IPS-15b (cell line): ENCODE measurements around the gene KRTAP9-7.

ENCODE experiments used
- H3K27me3 ChIP-seq: one replicate; pipeline ENCODE4 v1.6.1; 2013; ENCODE audit warnings: low read length; ENCODE audit not compliant: control insufficient read depth, insufficient read depth
- H3K36me3 ChIP-seq: one replicate; pipeline ENCODE4 v1.6.1; 2013; ENCODE audit warnings: low read length; ENCODE audit not compliant: control insufficient read depth, insufficient read depth
- H3K4me1 ChIP-seq: one replicate; pipeline ENCODE4 v1.6.1; 2013; ENCODE audit warnings: mild to moderate bottlenecking, low read length; ENCODE audit not compliant: control insufficient read depth, insufficient read depth
- H3K4me3 ChIP-seq: one replicate; pipeline ENCODE4 v1.5.1; 2013; ENCODE audit warnings: low read depth, low read length
- H3K9ac ChIP-seq: one replicate; pipeline ENCODE4 v1.6.1; 2013; ENCODE audit warnings: low read depth, mild to moderate bottlenecking, low read length
- H3K9me3 ChIP-seq: one replicate; pipeline ENCODE4 v1.6.1; 2013; ENCODE audit warnings: mild to moderate bottlenecking, low read length; ENCODE audit not compliant: control insufficient read depth, insufficient read depth

The KRTAP9-7 gene

GRCh38 chr17:41308918-41309359 lies 33.4 kb downstream of the KRTAP9-7 start, which contains the start of gene KRTAP16-1:
TSS of gene KRTAP16-1 (minus strand) at chr17:41309309. CDS start at chr17:41309253, 56 bp downstream.
- no peaks in the 10 kb centered on the region for H3K27me3 ChIP-seq
- H3K4me3 ChIP-seq: no peak within 1 kb of the TSS
- H3K9ac ChIP-seq: no peak within 1 kb of the TSS
- no peaks in the 10 kb centered on the region for H3K36me3 ChIP-seq
- H3K4me1 ChIP-seq: no peaks in the 10 kb centered on the region
- no peaks in the 10 kb centered on the region for H3K9me3 ChIP-seq

- no peak overlapping the region for H3K9ac ChIP-seq
- no peaks in the 10 kb centered on the region for H3K36me3 ChIP-seq
- H3K4me1 ChIP-seq: no peaks in the 10 kb centered on the region
- no peak overlapping the region for H3K4me3 ChIP-seq
- H3K27me3 ChIP-seq: no peaks in the 10 kb centered on the region
- H3K9me3 ChIP-seq: no peaks in the 10 kb centered on the region
Observed at GRCh38 chr17:41311111-41311510, 35.6 kb downstream of the KRTAP9-7 start.

- Histone ChIP-seq H3K9me3 (no peaks in the 10 kb centered on the region), H3K4me1 (no peaks in the 10 kb centered on the region), H3K4me3 (no peak within 1 kb of the TSS), H3K9ac (no peak within 1 kb of the TSS), H3K27me3 (no peaks in the 10 kb centered on the region), H3K36me3 (no peaks in the 10 kb centered on the region)
Observed at GRCh38 chr17:41315204-41315794, 39.8 kb downstream of the KRTAP9-7 start, which contains the start of gene KRTAP17-1. TSS of gene KRTAP17-1 (minus strand) at chr17:41315710. CDS start at chr17:41315650, 60 bp downstream.

- Histone ChIP-seq H3K9me3 (no peaks in the 10 kb centered on the region), H3K36me3 (no peaks in the 10 kb centered on the region), H3K9ac (no peak overlapping the region), H3K4me1 (no peaks in the 10 kb centered on the region), H3K4me3 (no peak overlapping the region), H3K27me3 (no peaks in the 10 kb centered on the region)
Observed at GRCh38 chr17:41315814-41316445, 40.4 kb downstream of the KRTAP9-7 start.

DNA sequence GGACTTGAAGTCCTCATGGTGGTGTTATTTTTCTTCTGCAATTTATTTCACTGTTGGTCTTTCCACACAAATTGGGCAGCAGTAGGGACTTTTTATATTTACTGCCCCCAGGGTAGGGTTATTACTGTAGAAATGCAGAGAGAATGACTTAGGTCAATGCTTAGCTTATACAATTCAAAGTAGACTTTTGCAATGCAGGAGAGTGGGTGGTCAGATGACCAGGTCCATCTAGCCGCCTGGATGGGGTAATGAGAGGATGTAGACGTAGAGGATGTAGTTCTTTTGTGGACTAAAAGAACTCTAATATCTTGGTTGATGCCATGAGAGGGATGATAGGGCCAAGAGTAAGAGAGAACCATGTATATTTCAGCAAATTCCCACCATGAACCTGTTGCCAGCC lies 42.7 kb downstream of the KRTAP9-7 start:
- Histone ChIP-seq H3K36me3 (no peaks in the 10 kb centered on the region), H3K4me3 (no peak overlapping the region), H3K9me3 (no peaks in the 10 kb centered on the region), H3K4me1 (no peaks in the 10 kb centered on the region), H3K27me3 (no peaks in the 10 kb centered on the region), H3K9ac (no peak overlapping the region)

DNA sequence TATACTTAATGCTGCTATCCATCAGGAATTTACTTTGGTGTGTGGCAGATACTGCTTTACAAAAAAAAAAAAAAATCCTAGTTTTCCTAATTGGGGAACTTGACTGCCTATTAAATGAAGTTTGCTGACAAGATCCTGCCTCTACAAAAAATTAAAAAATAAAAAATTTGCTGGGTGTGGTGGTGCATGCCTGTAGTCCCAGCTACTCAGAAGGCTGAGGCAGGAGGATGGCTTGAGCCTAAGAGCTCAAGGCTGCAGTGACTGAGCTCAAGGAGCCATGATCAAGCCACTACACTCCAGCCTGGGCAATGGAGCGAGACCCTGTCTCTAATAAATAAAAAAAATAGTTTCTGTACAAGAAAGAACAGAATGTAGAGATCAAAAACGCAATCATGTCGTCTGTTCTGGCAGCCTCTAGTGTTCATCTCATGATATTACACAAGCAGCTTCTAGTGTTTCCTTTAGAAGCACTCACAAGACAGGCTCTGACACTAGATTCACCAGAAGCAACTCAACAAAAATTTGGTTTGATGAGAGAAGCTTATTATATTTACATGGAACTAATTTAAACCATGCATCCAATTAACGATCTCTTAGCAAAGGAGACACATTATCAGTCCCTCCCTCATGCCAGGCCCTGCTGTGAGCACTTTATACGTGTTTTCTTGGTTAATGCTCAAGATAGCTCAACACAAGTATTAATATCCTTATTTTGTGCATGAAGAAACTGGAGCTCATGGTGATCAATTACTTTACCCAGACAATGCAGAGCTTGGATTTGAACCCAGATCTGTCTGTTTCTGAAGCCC lies 46.8 kb downstream of the KRTAP9-7 start:
- no peaks in the 10 kb centered on the region for H3K27me3 ChIP-seq
- no peak overlapping the region for H3K4me3 ChIP-seq
- no peaks in the 10 kb centered on the region for H3K36me3 ChIP-seq
- no peaks in the 10 kb centered on the region for H3K4me1 ChIP-seq
- H3K9me3 ChIP-seq: no peaks in the 10 kb centered on the region
- no peak overlapping the region for H3K9ac ChIP-seq

GRCh38 chr17:41322903-41323895 lies 47.7 kb downstream of the KRTAP9-7 start:
- no peaks in the 10 kb centered on the region for H3K36me3 ChIP-seq
- no peaks in the 10 kb centered on the region for H3K9me3 ChIP-seq
- H3K4me1 ChIP-seq: no peaks in the 10 kb centered on the region
- no peaks in the 10 kb centered on the region for H3K27me3 ChIP-seq
- no peak overlapping the region for H3K4me3 ChIP-seq
- no peak overlapping the region for H3K9ac ChIP-seq

DNA sequence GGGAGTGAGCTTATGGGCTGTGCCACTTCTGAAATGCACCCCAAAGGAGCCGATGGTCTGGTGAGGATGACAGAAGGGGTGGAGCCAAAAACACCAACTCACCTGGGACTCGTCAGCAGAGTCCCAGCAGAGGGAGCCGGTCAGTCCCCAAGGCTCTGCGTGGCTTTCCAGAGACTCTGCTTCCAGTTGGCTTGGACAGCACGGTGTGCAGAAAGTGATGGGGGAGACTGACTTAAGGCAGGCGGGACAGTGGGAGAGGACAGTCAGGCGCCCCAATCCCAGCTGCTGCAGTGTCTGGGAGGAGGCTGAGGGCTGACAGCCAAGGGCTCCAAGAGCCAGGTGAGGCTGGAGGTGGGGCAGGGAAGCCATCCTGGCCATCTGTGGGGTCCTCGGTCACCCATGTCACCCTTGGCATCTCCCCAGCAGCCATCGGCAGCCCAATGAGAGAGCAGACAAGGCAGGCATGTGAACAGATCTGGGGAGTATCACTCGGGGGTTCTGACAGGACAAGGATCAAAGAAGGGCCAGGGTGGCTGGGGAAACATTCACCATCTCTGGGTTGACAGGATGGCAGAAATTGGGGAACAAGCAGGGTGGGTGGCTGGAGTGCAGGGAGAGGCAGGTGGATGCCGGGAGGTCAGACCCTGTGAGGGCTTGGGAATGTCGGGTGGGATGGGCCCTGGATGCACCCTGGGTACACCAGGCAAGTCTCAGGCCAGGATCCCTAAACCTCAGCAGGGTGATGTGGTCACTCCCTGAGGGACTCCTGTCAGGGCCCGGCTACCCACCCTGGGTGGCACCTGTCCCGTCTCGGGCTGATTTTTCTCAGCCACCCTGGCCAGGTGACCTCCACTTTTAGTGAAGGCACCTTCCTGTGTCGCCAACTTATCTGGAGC lies 48.9 kb downstream of the KRTAP9-7 start:
- no peaks in the 10 kb centered on the region for H3K27me3 ChIP-seq
- H3K4me1 ChIP-seq: no peaks in the 10 kb centered on the region
- no peak overlapping the region for H3K4me3 ChIP-seq
- H3K9ac ChIP-seq: no peak overlapping the region
- no peaks in the 10 kb centered on the region for H3K9me3 ChIP-seq
- H3K36me3 ChIP-seq: no peaks in the 10 kb centered on the region

- H3K36me3 ChIP-seq: no peaks in the 10 kb centered on the region
- H3K9ac ChIP-seq: no peak overlapping the region
- no peak overlapping the region for H3K4me3 ChIP-seq
- H3K4me1 ChIP-seq: no peaks in the 10 kb centered on the region
- H3K27me3 ChIP-seq: no peaks in the 10 kb centered on the region
- no peaks in the 10 kb centered on the region for H3K9me3 ChIP-seq
Observed at GRCh38 chr17:41325126-41325525, 49.6 kb downstream of the KRTAP9-7 start.

DNA sequence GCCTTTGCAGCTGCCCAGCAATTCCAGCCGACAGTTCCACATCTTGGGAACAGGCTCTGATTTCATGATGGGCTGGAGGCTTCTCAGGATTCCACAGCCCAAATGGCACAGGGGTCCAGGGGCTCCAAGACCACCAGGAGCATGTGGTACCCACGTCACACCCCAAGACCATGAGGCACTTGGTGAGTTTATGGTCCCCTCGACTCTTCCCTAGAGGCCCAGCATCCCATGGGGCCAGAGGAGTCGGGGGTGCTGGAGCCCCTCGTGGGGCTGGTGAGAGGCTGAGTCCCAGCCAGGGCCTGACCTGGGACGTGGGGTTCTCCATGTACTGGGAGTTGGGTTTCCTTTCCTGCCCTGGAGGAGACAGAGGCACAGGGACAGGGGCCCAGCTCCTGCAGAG lies 50.1 kb downstream of the KRTAP9-7 start:
- Histone ChIP-seq H3K9me3 (no peaks in the 10 kb centered on the region), H3K4me1 (no peaks in the 10 kb centered on the region), H3K36me3 (no peaks in the 10 kb centered on the region), H3K27me3 (no peaks in the 10 kb centered on the region), H3K4me3 (no peak overlapping the region), H3K9ac (no peak overlapping the region)
